Urinary bladder (tissue), 4 donors: ENCODE results near the gene GTF2H4. TPM values are rescaled to one million over a fixed set of nuclear protein-coding genes. Genes with fewer than 3 reads are reported as not detected.
A peak's percentile ranks its signal among the peaks of the same experiment; 100 is the strongest.
"Not testable (repeated sequence)": the region's sequence is repeated elsewhere in the genome, so short reads cannot be mapped to it uniquely, and the experiment has no call there.

Experiments
- DNase-seq: peaks from one replicate; pipeline ENCODE4 v3.0.0-alpha.2; 2015; ENCODE audit errors: extremely low spot score
- H3K27ac ChIP-seq: one replicate; pipeline ENCODE4 v1.5.1; 2013; ENCODE audit warnings: low read depth, mild to moderate bottlenecking, moderate library complexity
- H3K36me3 ChIP-seq: one replicate; pipeline ENCODE4 v1.6.1; 2013; ENCODE audit warnings: mild to moderate bottlenecking, moderate library complexity; ENCODE audit not compliant: insufficient read depth
- H3K4me1 ChIP-seq: one replicate; pipeline ENCODE4 v1.6.1; 2013; ENCODE audit warnings: mild to moderate bottlenecking, moderate library complexity; ENCODE audit not compliant: insufficient read depth
- H3K4me3 ChIP-seq: one replicate; pipeline ENCODE4 v1.5.1; 2013; ENCODE audit warnings: low read depth, low read length
- WGBS: extraction: QIAGEN DNeasy Blood & Tissue Kit; methylation state at CpG from one replicate; pipeline ENCODE4 v1.1.7; 2013; 5-methylcytosine and 5-hydroxymethylcytosine counted together
- polyA plus RNA-seq: library from polyadenylated mRNA; stranded (reverse); fragments of 200-250 nt; gene quantifications from one replicate; pipeline ENCODE4 v1.2.3, GENCODE V29; 2013
- total RNA-seq: library from RNA; depleted of rRNA; stranded (reverse); fragments of >200 nt; gene quantifications from one replicate; pipeline ENCODE4 v1.2.3, GENCODE V29; 2014
- donor health status: healthy with polysubstance abuse.
- donor health status: healthy.

GTF2H4 gene
- total and polyA plus RNA-seq, 2 donors = 25.7 to 26.2 TPM

DNA sequence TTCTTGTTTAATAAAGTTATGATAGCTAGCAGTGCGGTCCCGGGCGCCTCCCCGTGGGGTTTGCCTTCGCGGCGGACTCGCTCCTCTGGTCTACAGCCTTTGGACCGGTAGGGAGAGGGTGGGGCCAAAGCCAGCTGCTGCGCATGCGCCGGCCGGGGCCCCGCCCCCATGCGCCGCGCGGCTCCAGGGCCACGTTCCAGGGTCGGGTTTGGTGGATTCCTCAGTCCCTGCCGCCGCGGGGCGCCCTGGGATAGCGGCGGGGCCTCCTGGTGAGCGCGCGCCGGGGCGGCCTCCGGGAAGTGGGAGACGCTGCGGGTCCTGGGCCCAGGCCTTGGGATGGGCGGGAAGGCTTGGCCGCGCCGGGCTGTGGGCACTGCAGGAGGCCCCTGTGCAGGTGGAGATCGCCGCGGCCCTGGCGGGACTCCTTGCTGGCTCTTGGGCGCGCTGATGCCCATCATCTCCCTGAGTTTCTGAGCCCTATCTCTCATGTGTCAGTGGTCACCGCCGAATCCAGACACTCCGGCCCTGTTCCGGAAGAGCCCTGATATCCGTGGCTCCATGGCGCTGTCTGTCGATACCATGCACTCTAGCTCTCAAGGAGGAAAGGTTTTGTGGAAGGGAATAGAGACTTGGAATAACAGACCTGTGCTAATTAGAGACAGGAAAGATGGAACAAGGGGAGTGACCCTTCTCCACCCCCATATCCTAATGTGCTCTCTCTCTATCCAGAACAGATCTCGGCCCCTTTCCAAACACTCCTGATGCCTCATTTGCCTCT, 6.3 kb downstream of the GTF2H4 start, which contains the start of gene VARS2:
Gene VARS2 (plus strand): TSS at position 163 of the 778 bp plus-strand sequence. CDS start 599 bp downstream, at position 762.
- DNase-seq = peak; percentile 71
- peak within 1 kb of the TSS; percentile 87 for H3K27ac ChIP-seq
- under 1% methylated on average over 52 of the region's 52 CpGs for WGBS
- peak within 1 kb of the TSS; percentile 51 for H3K4me3 ChIP-seq
- H3K36me3 ChIP-seq = no peaks in the 10 kb centered on the region
- no peaks in the 10 kb centered on the region for H3K4me1 ChIP-seq

DNA sequence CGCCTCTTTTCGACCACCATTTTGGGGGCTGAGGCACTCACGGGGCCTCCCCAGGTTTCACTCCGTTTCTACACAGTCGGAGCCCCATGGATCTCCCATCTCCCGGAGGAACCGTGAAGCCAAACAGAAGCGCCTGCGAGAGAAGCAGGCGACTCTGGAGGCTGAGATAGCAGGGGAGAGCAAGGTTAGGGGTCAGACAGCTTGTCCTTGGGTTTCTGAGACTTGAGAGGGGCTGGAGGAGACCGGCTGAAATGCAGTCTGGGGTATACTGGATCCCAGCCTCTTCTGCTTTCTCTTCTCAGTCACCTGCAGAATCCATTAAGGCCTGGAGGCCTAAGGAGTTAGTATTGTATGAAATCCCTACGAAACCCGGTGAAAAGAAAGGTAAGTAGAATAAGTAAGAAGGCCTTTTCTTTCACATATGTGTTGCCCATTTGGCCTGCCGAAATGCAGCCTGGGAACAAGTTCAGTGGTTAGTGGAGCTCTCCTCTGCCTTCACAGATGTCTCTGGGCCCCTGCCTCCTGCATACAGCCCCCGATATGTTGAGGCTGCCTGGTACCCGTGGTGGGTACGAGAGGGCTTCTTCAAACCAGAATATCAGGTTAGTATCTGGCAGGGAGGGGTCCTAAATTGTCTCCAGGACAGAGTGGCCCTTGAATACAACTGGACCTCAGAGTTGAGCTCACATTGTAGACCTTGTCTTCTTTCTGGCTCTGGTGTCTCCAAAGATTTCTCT, 7.0 kb downstream of the GTF2H4 start:
- WGBS = 51% methylated on average over 17 of the region's 17 CpGs
- DNase-seq = no peak
- H3K36me3 ChIP-seq = no peaks in the 10 kb centered on the region
- no peak overlapping the region for H3K27ac ChIP-seq
- H3K4me1 ChIP-seq = no peaks in the 10 kb centered on the region
- H3K4me3 ChIP-seq = peak overlapping the region; percentile 51

DNA sequence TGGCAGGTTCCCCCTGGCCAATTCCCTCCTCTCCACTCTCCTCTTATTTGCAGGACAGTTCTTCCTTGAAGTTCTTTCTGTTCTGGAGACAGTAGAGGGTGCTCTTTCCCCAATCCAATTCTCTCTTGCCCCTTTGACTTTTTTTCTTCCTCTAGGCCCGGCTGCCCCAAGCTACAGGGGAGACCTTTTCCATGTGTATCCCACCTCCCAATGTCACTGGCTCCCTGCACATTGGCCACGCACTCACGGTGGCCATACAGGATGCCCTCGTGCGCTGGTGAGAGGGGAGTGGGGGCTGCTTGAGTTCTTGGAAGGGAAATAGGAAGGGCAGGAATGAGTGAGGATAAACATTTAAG, 7.6 kb downstream of the GTF2H4 start:
- H3K36me3 ChIP-seq = no peaks in the 10 kb centered on the region
- WGBS = 21% methylated on average over 5 of the region's 5 CpGs
- H3K4me1 ChIP-seq = no peaks in the 10 kb centered on the region
- DNase-seq = peak; percentile 63
- no peak overlapping the region for H3K27ac ChIP-seq
- H3K4me3 ChIP-seq = no peak overlapping the region

DNA sequence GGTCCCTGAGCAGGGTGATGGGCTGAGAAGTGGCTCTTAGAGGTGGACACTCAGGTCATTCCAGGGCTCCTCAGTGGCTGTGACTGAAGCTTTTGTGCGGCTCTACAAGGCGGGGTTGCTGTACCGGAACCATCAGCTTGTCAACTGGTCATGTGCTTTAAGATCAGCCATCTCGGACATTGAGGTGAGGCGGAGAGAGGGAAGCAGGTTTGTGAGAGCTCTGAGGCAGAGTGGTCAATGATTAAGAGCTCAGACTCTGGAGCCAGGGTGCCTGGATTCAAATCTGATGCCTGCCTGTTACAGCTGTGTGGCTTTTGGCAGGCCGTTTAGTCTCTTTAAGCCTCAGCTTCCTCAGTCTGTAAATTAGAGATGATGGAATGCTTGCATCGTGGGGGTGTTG, 9.0 kb downstream of the GTF2H4 start:
- DNase-seq = no peak
- Histone ChIP-seq H3K36me3 (no peaks in the 10 kb centered on the region), H3K4me3 (no peak overlapping the region), H3K4me1 (no peaks in the 10 kb centered on the region), H3K27ac (no peak overlapping the region)
- WGBS = 90% methylated on average over 7 of the region's 7 CpGs

DNA sequence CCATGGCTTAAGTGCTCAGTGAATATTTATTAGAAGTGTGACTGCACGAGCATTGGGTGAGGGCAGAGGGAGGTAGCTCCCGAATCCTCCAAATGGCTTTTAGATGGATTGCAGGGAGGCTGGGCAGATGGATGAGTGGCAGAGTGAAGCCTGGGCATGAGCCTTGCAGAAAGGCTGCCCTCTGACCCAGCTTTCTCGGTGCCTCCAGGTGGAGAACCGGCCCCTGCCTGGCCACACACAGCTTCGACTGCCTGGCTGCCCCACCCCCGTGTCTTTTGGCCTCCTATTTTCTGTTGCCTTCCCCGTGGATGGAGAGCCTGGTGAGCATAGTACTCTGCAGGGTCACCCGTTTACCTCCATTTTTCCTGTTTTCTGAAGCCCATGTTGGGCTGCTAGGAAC, 9.5 kb downstream of the GTF2H4 start:
- no peaks in the 10 kb centered on the region for H3K36me3 ChIP-seq
- no peaks in the 10 kb centered on the region for H3K4me1 ChIP-seq
- DNase-seq = no peak
- WGBS = 91% methylated on average over 8 of the region's 8 CpGs
- no peak overlapping the region for H3K4me3 ChIP-seq
- no peak overlapping the region for H3K27ac ChIP-seq

DNA sequence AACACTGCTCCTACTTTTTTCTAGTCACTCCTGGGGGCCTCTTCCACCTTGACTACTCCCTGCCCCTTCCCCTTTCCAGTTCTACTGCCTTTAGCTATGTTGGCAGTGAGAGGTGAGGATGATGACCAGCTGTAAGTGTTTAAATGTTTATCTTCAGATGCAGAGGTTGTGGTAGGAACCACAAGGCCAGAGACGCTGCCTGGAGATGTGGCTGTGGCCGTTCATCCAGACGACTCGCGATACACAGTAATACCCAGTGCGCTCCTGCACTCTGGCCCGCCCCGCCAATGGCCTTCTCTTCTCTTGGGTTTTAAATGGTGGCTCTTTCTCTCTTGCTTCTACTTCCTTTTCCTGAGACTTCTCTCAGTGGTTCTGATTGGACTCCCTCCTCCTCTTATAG, 10.7 kb downstream of the GTF2H4 start:
- DNase-seq = no peak
- 94% methylated on average over 8 of the region's 8 CpGs for WGBS
- peaks cover 2% of the 10 kb centered on the region for H3K36me3 ChIP-seq
- no peaks in the 10 kb centered on the region for H3K4me1 ChIP-seq
- H3K27ac ChIP-seq = no peak overlapping the region
- no peak overlapping the region for H3K4me3 ChIP-seq

DNA sequence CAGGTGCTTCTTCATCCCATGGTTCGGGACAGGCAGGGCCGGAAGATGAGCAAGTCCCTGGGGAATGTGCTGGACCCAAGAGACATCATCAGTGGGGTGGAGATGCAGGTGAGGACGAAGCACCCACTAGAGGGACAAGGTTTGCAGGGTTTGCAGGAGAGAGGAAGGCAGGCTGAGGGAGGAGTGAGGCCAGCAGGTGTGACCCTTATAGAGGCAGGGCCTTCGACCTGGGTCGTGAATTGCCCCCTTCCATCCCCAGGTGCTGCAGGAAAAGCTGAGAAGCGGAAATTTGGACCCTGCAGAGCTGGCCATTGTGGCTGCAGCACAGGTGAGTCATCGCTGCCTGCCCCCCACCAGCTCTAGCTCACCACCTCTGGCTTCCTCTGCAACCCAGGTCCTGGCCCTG, 14.4 kb downstream of the GTF2H4 start:
- DNase-seq = no peak
- H3K4me1 ChIP-seq = no peaks in the 10 kb centered on the region
- no peak overlapping the region for H3K27ac ChIP-seq
- 92% methylated on average over 7 of the region's 7 CpGs for WGBS
- H3K4me3 ChIP-seq = no peak overlapping the region
- peaks cover 2% of the 10 kb centered on the region for H3K36me3 ChIP-seq

DNA sequence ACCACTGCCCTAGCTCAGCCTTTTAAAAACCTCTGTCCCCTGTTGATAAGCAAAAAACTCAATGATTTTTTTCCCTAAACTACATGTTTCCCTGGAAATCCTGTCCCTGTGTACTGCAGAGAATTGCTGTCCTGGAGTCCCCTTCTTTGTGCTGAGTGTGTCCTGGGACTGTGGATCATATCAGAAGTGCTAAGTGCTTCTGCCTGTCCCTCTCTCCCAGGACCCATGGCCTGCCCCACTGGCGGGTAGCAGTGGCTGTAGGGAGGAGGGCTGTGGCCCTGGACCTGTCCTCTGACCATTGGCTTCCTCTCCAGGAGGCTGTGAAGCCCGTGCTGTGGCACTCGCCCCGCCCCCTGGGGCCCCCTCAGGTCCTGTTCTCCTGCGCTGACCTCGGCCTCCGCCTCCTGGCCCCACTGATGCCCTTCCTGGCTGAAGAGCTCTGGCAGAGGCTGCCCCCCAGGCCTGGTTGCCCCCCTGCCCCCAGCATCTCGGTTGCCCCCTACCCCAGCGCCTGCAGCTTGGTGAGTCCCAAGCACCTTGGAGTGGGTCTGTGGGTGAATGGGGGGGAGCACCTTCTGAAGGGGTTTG, 16.1 kb downstream of the GTF2H4 start:
- not testable (repeated sequence) for H3K4me1 ChIP-seq, H3K27ac ChIP-seq, H3K4me3 ChIP-seq, H3K36me3 ChIP-seq, DNase-seq
- WGBS = 84% methylated on average over 9 of the region's 9 CpGs

DNA sequence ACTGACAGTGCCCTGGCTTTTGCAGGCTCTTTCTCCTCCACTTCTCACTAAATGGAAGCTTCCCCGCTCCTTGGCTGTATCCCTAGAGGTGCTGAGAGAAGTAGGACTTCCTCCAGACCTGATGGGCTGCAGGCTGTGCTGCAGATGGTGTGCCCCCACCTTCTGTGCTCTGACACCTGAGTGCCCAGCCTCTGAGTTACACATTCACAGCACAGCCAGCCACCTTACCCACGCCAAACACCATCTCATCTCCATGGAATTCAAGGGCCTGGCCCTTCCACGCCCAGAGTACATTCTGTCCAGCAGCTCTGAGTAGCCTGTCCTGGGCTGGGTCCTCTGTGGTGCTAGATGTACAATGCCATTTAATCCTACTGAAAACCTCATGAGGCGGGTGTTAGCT, 18.6 kb downstream of the GTF2H4 start:
- Histone ChIP-seq H3K4me3 (no peak overlapping the region), H3K4me1 (no peaks in the 10 kb centered on the region), H3K27ac (no peak overlapping the region), H3K36me3 (peaks cover 2% of the 10 kb centered on the region)
- DNase-seq = no peak
- WGBS = 89% methylated on average over 4 of the region's 4 CpGs

DNA sequence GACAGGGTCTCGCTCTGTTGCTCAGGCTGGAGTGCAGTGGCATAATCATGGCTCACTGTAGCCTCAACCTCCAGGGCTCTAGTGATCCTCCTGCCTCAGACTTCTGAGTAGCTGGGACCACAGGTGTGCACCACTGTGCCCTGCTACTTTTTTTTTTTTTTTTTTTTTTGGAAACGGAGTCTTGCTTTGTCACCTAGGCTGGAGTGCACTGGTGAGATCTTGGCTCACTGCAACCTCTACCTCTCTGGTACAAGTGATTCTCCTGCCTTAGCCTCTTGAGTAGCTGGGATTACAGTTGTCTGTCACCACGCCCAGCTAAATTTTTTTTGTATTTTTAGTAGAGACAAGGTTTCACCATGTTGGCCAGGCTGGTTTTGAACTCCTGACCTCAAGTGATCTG, 19.1 kb downstream of the GTF2H4 start:
- 97% methylated on average over 3 of the region's 3 CpGs for WGBS
- not testable (repeated sequence) for H3K4me1 ChIP-seq, H3K36me3 ChIP-seq, DNase-seq, H3K27ac ChIP-seq, H3K4me3 ChIP-seq

DNA sequence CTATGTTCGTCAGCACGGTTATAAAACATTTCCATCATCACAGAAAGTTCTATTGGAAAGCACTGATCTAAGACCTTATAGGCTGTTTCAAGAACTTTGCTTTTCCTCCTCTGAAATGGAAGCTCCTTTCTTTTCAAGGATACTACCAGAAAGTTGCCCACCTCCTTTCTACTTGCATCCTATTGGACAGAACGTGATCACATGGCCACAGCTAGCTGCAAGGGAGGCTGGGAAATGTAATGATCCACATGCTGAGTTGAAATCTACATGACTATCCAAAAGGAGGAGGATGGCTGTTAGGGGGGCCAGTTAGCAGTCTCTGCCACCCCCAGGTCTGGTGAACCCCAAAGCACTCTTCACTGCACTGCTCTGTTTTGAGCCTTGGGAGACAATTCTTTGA, 20.7 kb downstream of the GTF2H4 start:
- WGBS = 82% methylated on average over 3 of the region's 3 CpGs
- DNase-seq = no peak
- H3K27ac ChIP-seq = no peak overlapping the region
- no peaks in the 10 kb centered on the region for H3K4me1 ChIP-seq
- no peaks in the 10 kb centered on the region for H3K36me3 ChIP-seq
- H3K4me3 ChIP-seq = no peak overlapping the region

DNA sequence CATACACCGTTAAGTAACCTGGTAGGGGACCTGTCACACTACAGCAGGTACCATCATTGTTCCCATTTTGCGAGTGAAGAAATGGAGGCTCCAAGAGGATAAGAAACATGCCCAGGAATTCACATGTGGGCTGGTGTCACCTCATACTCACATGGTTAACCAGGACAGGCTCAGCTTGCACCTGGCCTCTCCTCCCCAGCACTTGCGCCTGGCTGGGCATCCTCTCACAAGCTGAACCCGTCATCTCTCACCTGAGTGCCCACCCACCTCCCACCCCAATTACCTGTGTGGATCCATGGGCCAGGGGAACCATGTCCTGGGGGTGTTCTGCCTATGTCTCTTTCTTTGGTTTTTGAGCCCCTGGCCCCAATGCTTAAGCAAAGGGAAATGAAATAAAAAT, 22.5 kb downstream of the GTF2H4 start:
- WGBS = 92% methylated on average over 4 of the region's 4 CpGs
- no peaks in the 10 kb centered on the region for H3K36me3 ChIP-seq
- no peaks in the 10 kb centered on the region for H3K4me1 ChIP-seq
- DNase-seq = no peak
- no peak overlapping the region for H3K27ac ChIP-seq
- no peak overlapping the region for H3K4me3 ChIP-seq

DNA sequence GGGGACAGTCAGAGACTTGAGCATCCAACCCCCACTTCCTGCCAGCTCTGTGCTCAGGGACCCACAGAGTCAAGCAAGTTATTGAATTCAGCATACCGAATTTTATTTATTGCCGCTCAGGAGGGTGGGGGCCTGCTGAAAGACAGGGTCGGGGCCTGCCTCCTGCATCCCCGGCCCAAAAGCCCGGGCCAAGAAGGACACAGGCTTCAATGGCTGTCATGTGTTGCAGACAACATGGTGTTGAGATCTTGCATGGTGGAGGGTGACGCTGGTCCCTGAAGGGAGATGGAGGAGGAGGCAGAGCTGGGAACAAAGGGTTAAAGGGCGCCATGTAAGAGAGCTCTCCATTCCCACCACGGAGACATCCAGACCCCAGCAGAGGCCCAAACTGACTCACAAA, 23.3 kb downstream of the GTF2H4 start:
- no peaks in the 10 kb centered on the region for H3K36me3 ChIP-seq
- WGBS = 68% methylated on average over 8 of the region's 8 CpGs
- H3K27ac ChIP-seq = no peak overlapping the region
- H3K4me1 ChIP-seq = no peaks in the 10 kb centered on the region
- no peak for DNase-seq
- H3K4me3 ChIP-seq = no peak overlapping the region
